A549 (cell line): ENCODE results near the gene GARIN1A.

Experiments used
- EP300 ChIP-seq, 2 experiments: fragments of >200 bp; sonication (Bioruptor Twin); formaldehyde crosslinking; IDR thresholded peaks; 2 replicates in 1 of 2; 3 replicates in 1 of 2; pipeline ENCODE4 v1.6.1; 2016 to 2017
- FOSL2 ChIP-seq, 2 experiments: fragments of 450-650 bp in 1 of 2; fragments of >200 bp in 1 of 2; sonication (Bioruptor Twin) in 1 of 2; formaldehyde crosslinking; IDR thresholded peaks; 2 replicates each; pipeline versions ENCODE4 v1.5.0 to v1.6.1; 2016 to 2020; ENCODE audit warnings: mild to moderate bottlenecking in 1 of 2, moderate library complexity in 1 of 2
- HDAC2 ChIP-seq: fragments of 200-600 bp; sonication (generic); IDR thresholded peaks from 2 replicates; pipeline ENCODE4 v1.6.1; 2016
- POLR2A ChIP-seq: IDR thresholded peaks from 2 replicates; pipeline ENCODE4 v1.6.1; 2012; ENCODE audit warnings: mild to moderate bottlenecking, low read length
- TF ChIP-seq, protein P1 (sequence below): fragments of >200 bp; sonication (Bioruptor Twin); formaldehyde crosslinking; IDR thresholded peaks from 3 replicates; pipeline ENCODE4 v1.5.1; 2016

- TF ChIP-seq, protein P1, sequence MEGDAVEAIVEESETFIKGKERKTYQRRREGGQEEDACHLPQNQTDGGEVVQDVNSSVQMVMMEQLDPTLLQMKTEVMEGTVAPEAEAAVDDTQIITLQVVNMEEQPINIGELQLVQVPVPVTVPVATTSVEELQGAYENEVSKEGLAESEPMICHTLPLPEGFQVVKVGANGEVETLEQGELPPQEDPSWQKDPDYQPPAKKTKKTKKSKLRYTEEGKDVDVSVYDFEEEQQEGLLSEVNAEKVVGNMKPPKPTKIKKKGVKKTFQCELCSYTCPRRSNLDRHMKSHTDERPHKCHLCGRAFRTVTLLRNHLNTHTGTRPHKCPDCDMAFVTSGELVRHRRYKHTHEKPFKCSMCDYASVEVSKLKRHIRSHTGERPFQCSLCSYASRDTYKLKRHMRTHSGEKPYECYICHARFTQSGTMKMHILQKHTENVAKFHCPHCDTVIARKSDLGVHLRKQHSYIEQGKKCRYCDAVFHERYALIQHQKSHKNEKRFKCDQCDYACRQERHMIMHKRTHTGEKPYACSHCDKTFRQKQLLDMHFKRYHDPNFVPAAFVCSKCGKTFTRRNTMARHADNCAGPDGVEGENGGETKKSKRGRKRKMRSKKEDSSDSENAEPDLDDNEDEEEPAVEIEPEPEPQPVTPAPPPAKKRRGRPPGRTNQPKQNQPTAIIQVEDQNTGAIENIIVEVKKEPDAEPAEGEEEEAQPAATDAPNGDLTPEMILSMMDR: no peak
- TF ChIP-seq EP300 (IDR thresholded peaks at IDR 0.05): no peak
- no peak for TF ChIP-seq FOSL2 (IDR thresholded peaks at IDR 0.05)
- no peak for TF ChIP-seq FOSL2 (CRISPR knock-in tag; IDR thresholded peaks at IDR 0.05)
- no peak for TF ChIP-seq POLR2A
- no peak for TF ChIP-seq HDAC2
These were observed 9.9 kb downstream of the GARIN1A start for GRCh38 chr7:128681794-128682537.
